Endodermal cell (in vitro differentiated cells): ENCODE data around the gene IQCM. TPM values are rescaled to one million over a fixed set of nuclear protein-coding genes. Genes with fewer than 3 reads are reported as not detected.

ENCODE experiments used
- DNase-seq: peaks from one replicate; pipeline ENCODE4 v3.0.0-alpha.2; 2017
- H3K27ac ChIP-seq: 2 replicates; pipeline ENCODE4 v1.5.1; 2013; ENCODE audit warnings: mild to moderate bottlenecking, low read depth, low read length, moderate library complexity
- H3K27me3 ChIP-seq: 2 replicates; pipeline ENCODE4 v1.6.1; 2013; ENCODE audit warnings: mild to moderate bottlenecking, low read length, moderate library complexity; ENCODE audit not compliant: insufficient read depth, control insufficient read depth, poor library complexity, severe bottlenecking
- H3K36me3 ChIP-seq: 2 replicates; pipeline ENCODE4 v1.7.0; 2013; ENCODE audit warnings: mild to moderate bottlenecking, low read length, moderate library complexity; ENCODE audit not compliant: control insufficient read depth, insufficient read depth
- H3K4me1 ChIP-seq: one replicate; pipeline ENCODE4 v1.7.0; 2013; ENCODE audit warnings: low read length; ENCODE audit not compliant: control insufficient read depth, insufficient read depth
- H3K4me3 ChIP-seq: 2 replicates; pipeline ENCODE4 v1.5.1; 2013; ENCODE audit warnings: mild to moderate bottlenecking, low read length, moderate library complexity
- H3K9ac ChIP-seq: 2 replicates; pipeline ENCODE4 v1.6.1; 2013; ENCODE audit warnings: mild to moderate bottlenecking, low read length, moderate library complexity; ENCODE audit not compliant: poor library complexity, severe bottlenecking; ENCODE audit errors: extremely low read depth
- H3K9me3 ChIP-seq: 2 replicates; pipeline ENCODE4 v1.6.1; 2013; ENCODE audit warnings: mild to moderate bottlenecking, low read length, moderate library complexity; ENCODE audit not compliant: control insufficient read depth
- H3K27ac Mint-ChIP-seq: 2 replicates; pipeline ENCODE4 v1.8.0; 2020; ENCODE audit warnings: mixed read lengths
- H3K27me3 Mint-ChIP-seq: 2 replicates; pipeline ENCODE4 v1.8.0; 2021; ENCODE audit warnings: mild to moderate bottlenecking, mixed read lengths; ENCODE audit not compliant: insufficient read depth
- H3K36me3 Mint-ChIP-seq: 2 replicates; pipeline ENCODE4 v1.8.0; 2020; ENCODE audit warnings: low read depth, mixed read lengths
- H3K4me1 Mint-ChIP-seq: 2 replicates; pipeline ENCODE4 v1.8.0; 2020; ENCODE audit warnings: mixed read lengths
- H3K4me3 Mint-ChIP-seq: 2 replicates; pipeline ENCODE4 v1.8.0; 2020; ENCODE audit warnings: mild to moderate bottlenecking, moderate library complexity, mixed read lengths
- H3K9me3 Mint-ChIP-seq: 2 replicates; pipeline ENCODE4 v1.8.0; 2020; ENCODE audit warnings: mild to moderate bottlenecking, mixed read lengths
- CTCF ChIP-seq: fragments of 200-600 bp; sonication (generic); conservative IDR thresholded peaks from 2 replicates; pipeline ENCODE4 v1.5.0; 2021; ENCODE audit warnings: antibody characterized with exemption, mild to moderate bottlenecking
- WGBS, 2 experiments: methylation state at CpG; one replicate each; pipeline versions ENCODE4 v1.1.5 to v1.1.7; 2013; ENCODE audit warnings: missing lambda C conversion rate in 2 of 2, mixed read lengths in 1 of 2; ENCODE audit not compliant: insufficient coverage in 1 of 2, insufficient read length in 1 of 2; 5-methylcytosine and 5-hydroxymethylcytosine counted together
- total RNA-seq, 2 donors: library from RNA; stranded (reverse); fragmentation: NEBNext Ultra II Directional in 1 of 2; extraction: Animal tissue kit (Norgen Biotek cat#: 25700) in 1 of 2; gene quantifications; 2 replicates in 1 of 2; 3 replicates in 1 of 2; pipeline ENCODE4 v1.2.1, GENCODE V29; 2021

IQCM gene
- total RNA-seq, 2 donors from 2014 or later: not detected

GRCh38 chr4:149322203-149322602 lies 493.4 kb downstream of the IQCM start:
- no CpG with 5 or more reads among the region's 1 CpG for WGBS, 2 experiments
- H3K4me1 ChIP-seq: no peaks in the 10 kb centered on the region
- Mint-ChIP-seq H3K4me1 (no peaks in the 10 kb centered on the region), H3K27me3 (no peaks in the 10 kb centered on the region), H3K27ac (no peak overlapping the region), H3K9me3 (peaks cover 67% of the 10 kb centered on the region), H3K36me3 (peaks cover 2% of the 10 kb centered on the region), H3K4me3 (no peak overlapping the region)
- no peak overlapping the region for H3K27ac ChIP-seq
- no peaks in the 10 kb centered on the region for H3K27me3 ChIP-seq
- no peak for DNase-seq
- H3K9ac ChIP-seq: no peak overlapping the region
- TF ChIP-seq CTCF: no peak
- peaks cover 37% of the 10 kb centered on the region for H3K9me3 ChIP-seq
- H3K4me3 ChIP-seq: peak overlapping the region; percentile 53
- H3K36me3 ChIP-seq: no peaks in the 10 kb centered on the region

- no peak for DNase-seq
- Histone ChIP-seq H3K36me3 (no peaks in the 10 kb centered on the region), H3K27ac (no peak overlapping the region), H3K27me3 (no peaks in the 10 kb centered on the region), H3K9ac (no peak overlapping the region), H3K4me3 (peak overlapping the region; percentile 53), H3K4me1 (no peaks in the 10 kb centered on the region), H3K9me3 (peaks cover 37% of the 10 kb centered on the region)
- Mint-ChIP-seq H3K36me3 (peaks cover 2% of the 10 kb centered on the region), H3K27ac (no peak overlapping the region), H3K27me3 (no peaks in the 10 kb centered on the region), H3K9me3 (peaks cover 65% of the 10 kb centered on the region), H3K4me3 (no peak overlapping the region), H3K4me1 (no peaks in the 10 kb centered on the region)
- 75% methylated on average over 1 of the region's 1 CpG; no CpG with 5 or more reads in 1 of the 2 experiments for WGBS, 2 experiments
- TF ChIP-seq CTCF: no peak
Observed at GRCh38 chr4:149321438-149321837, 494.2 kb downstream of the IQCM start.

GRCh38 chr4:149311076-149311475 lies 504.6 kb downstream of the IQCM start:
- no peak overlapping the region for H3K27ac Mint-ChIP-seq
- no peak for TF ChIP-seq CTCF
- Histone ChIP-seq H3K36me3 (no peaks in the 10 kb centered on the region), H3K9ac (no peak overlapping the region), H3K27ac (no peak overlapping the region), H3K27me3 (no peaks in the 10 kb centered on the region), H3K4me3 (no peak overlapping the region), H3K9me3 (no peaks in the 10 kb centered on the region), H3K4me1 (no peaks in the 10 kb centered on the region)
- DNase-seq: no peak
- H3K27me3 Mint-ChIP-seq: no peaks in the 10 kb centered on the region
- no peak overlapping the region for H3K4me3 Mint-ChIP-seq
- H3K36me3 Mint-ChIP-seq: no peaks in the 10 kb centered on the region
- no peaks in the 10 kb centered on the region for H3K4me1 Mint-ChIP-seq
- 75 to 84% methylated on average over 2 to 4 of the region's 4 CpGs for WGBS, 2 experiments
- H3K9me3 Mint-ChIP-seq: peaks cover 10% of the 10 kb centered on the region
